ENCODE measurements around the gene C1QTNF2. TPM values are rescaled to one million over a fixed set of nuclear protein-coding genes. Genes with fewer than 3 reads are reported as not detected.

The C1QTNF2 gene
- under 1 TPM in 2 of 4 donors, not detected in 2; 0.59 to 0.65 TPM for total RNA-seq

GRCh38 chr5:160369990-160370712 is at the start of gene C1QTNF2:
C1QTNF2 (minus strand) TSS chr5:160370626; CDS start chr5:160355011, 15,615 bp downstream.
- DNase-seq (ENCODE audit: low spot score in 2 of 2): peak in 1 of 2 donors; percentile 33
- peak within 1 kb of the TSS; percentile 46 for H3K4me3 ChIP-seq (ENCODE audit: low read depth, poor library complexity, severe bottlenecking)
- intact Hi-C loops (cut with DNase I; ENCODE audit: low total_unique reads): no loop called here
- WGBS, 2 donors: 0 to 1% methylated on average over 30 to 45 of the region's 45 CpGs
- TF ChIP-seq POLR2A (IDR thresholded peaks at IDR 0.05) (no peak), CTCF (IDR thresholded peaks at IDR 0.05) (no peak)

GRCh38 chr5:160420331-160420610 is 49.8 kb upstream of the C1QTNF2 start:
- no peak for DNase-seq (ENCODE audit: low spot score in 2 of 2)
- intact Hi-C loops (cut with DNase I; ENCODE audit: low total_unique reads): no loop called here
- TF ChIP-seq CTCF (IDR thresholded peaks at IDR 0.05) (no peak), POLR2A (IDR thresholded peaks at IDR 0.05) (no peak)
- no peak overlapping the region for H3K4me3 ChIP-seq (ENCODE audit: low read depth, poor library complexity, severe bottlenecking)

GRCh38 chr5:160419458-160420330 is 49.3 kb upstream of the C1QTNF2 start:
- H3K4me3 ChIP-seq (ENCODE audit: low read depth, poor library complexity, severe bottlenecking): peak overlapping the region; percentile 65
- TF ChIP-seq POLR2A (IDR thresholded peaks at IDR 0.05) (no peak), CTCF (IDR thresholded peaks at IDR 0.05) (no peak)
- no peak for DNase-seq (ENCODE audit: low spot score in 2 of 2)
- intact Hi-C loops (cut with DNase I; ENCODE audit: low total_unique reads): no loop called here
- 34 to 39% methylated on average over 11 of the region's 11 CpGs for WGBS, 2 donors

GRCh38 chr5:160418561-160419457 is 48.4 kb upstream of the C1QTNF2 start, which contains the start of gene SLU7:
SLU7 (minus strand) TSS chr5:160419081; CDS start chr5:160415294, 3,787 bp downstream.
- 0 to 1% methylated on average over 48 of the region's 48 CpGs for WGBS, 2 donors
- DNase-seq (ENCODE audit: low spot score in 2 of 2): peak; percentile 93 to 99
- peak within 1 kb of the TSS; percentile 65 for H3K4me3 ChIP-seq (ENCODE audit: low read depth, poor library complexity, severe bottlenecking)
- intact Hi-C loops (cut with DNase I; ENCODE audit: low total_unique reads): no loop called here
- peak in 1 of 2 donors; percentile 67 for TF ChIP-seq POLR2A (IDR thresholded peaks at IDR 0.05)
- TF ChIP-seq CTCF (IDR thresholded peaks at IDR 0.05): no peak
